Diencephalon (tissue), 1 donor: Measurements from ENCODE around the gene NOL6. TPM values are rescaled to one million over a fixed set of nuclear protein-coding genes. Genes with fewer than 3 reads are reported as not detected.

Experiments used
- small RNA-seq: library from RNA; depleted of rRNA; stranded (forward); fragments of <200 nt; gene quantifications from one replicate; pipeline ENCODE3, GENCODE V24; 2014
- total RNA-seq: library from RNA; depleted of rRNA; stranded (reverse); fragments of >200 nt; gene quantifications from one replicate; pipeline ENCODE4 v1.2.3, GENCODE V29; 2014

NOL6 gene, protein sequence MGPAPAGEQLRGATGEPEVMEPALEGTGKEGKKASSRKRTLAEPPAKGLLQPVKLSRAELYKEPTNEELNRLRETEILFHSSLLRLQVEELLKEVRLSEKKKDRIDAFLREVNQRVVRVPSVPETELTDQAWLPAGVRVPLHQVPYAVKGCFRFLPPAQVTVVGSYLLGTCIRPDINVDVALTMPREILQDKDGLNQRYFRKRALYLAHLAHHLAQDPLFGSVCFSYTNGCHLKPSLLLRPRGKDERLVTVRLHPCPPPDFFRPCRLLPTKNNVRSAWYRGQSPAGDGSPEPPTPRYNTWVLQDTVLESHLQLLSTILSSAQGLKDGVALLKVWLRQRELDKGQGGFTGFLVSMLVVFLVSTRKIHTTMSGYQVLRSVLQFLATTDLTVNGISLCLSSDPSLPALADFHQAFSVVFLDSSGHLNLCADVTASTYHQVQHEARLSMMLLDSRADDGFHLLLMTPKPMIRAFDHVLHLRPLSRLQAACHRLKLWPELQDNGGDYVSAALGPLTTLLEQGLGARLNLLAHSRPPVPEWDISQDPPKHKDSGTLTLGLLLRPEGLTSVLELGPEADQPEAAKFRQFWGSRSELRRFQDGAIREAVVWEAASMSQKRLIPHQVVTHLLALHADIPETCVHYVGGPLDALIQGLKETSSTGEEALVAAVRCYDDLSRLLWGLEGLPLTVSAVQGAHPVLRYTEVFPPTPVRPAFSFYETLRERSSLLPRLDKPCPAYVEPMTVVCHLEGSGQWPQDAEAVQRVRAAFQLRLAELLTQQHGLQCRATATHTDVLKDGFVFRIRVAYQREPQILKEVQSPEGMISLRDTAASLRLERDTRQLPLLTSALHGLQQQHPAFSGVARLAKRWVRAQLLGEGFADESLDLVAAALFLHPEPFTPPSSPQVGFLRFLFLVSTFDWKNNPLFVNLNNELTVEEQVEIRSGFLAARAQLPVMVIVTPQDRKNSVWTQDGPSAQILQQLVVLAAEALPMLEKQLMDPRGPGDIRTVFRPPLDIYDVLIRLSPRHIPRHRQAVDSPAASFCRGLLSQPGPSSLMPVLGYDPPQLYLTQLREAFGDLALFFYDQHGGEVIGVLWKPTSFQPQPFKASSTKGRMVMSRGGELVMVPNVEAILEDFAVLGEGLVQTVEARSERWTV
- total RNA-seq, result 14.5 TPM

DNA sequence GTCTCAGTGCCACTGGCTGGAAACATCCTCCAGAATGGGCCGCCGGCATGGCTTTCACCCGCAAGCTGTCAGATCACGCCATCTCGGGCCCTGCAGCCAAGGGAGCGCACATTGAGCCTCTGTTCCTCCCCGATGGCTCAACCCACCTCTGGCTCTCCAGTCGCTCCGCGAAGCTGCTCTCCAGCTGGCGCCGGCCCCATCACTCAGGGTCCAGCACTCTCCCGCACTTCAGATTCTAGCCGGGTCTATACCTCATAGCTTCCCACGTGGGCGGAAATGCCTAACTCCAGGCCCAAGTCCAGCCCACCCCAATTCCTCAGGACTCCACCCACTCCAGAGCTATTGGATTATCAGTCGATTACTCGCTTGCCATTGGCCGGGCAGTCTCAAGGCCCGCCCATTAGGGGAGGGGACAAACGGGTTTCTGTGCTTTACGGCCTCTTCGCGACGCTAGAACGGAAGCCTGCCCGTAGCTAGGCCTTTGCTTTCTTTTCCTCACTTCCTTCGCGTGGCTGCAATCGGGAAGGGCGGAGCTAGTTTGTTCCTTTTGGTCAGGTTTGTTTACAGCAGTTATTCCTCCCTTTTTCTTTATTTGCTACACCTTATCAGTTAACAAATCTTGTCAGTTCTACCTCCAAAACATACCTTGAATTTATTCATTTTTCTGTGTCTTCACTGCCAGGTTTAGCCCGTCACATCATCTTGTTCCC is at the start of gene NOL6:
TSS of gene NOL6 (minus strand) at position 282 of the 710 bp plus-strand sequence. CDS start at position 200, 82 bp downstream.

DNA sequence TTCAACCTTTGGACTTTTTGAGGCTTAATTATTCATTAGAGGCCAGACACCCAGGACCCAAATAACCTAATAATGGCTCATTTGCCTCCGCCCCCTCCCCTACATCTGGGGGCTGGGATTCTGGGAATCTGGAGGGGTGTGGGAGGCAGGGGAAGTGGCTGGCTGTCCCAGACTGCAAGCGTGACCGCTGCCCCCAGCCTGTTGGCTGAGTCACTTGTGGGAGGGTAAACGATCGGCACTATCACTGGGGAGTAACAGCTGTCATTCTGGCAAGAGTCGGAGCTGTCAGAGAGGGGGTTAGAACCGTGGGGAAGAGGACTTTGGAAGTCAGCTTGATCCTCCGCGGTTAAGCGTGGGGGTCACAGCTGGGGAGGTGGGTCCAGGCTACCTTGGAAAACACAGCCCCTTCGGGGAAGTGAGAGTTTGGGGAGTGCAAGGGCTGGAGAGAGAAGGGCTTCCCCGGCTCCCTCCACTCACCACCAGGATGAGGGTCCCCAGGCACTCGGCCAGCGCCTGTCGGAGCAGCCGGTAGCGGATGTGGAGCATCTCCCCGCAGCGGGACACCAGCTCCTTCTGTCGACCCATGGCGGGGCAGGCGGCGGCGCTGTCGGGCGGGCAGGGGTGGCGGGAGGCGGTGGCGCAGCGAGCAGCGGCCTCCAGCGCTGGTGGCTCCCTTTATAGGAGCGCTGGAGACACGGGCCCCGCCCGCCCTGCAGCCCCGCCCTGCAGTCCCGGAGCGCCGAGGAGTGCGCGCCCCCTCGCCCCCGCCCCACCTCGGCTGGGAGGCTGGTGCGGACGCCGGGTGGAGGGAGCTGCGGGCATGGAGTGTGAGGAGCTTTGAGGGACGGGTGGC is 26.6 kb downstream of the NOL6 start, which contains the start of gene AQP3:
TSS of gene AQP3 (minus strand) at position 648 of the 853 bp plus-strand sequence. CDS start at position 585, 63 bp downstream.

Small RNA genes lying within 50 kb of the gene (small RNA-seq; reads per million reads assigned to genes)
- not detected for gene AL356218.2
- not detected for gene MIR6851

Other genes starting within 250 kb of the NOL6 start
- not detected for gene SPINK4, start 233.8 kb downstream of the NOL6 start, total RNA-seq
- 42.2 TPM for gene BAG1, start 209.2 kb downstream of the NOL6 start, total RNA-seq
- gene CHMP5, start 208.9 kb downstream of the NOL6 start, total RNA-seq, result 101 TPM
- 21.2 TPM for gene NFX1, start 183.4 kb downstream of the NOL6 start, total RNA-seq
- gene AQP7, start 71.4 kb downstream of the NOL6 start, total RNA-seq, result not detected
- 0.23 TPM for gene AQP3, start 26.3 kb downstream of the NOL6 start, total RNA-seq
- 5.5 TPM for gene ANKRD18B, start 50.3 kb upstream of the NOL6 start, total RNA-seq